HG02571 (cell line): ENCODE results near the gene ANGPTL2.
"Not testable (repeated sequence)": the region's sequence is repeated elsewhere in the genome, so short reads cannot be mapped to it uniquely, and the experiment has no call there.

Experiments
- ATAC-seq: cut with Tn5 transposase; IDR thresholded peaks from one replicate; pipeline ENCODE4 v1.9.1; 2021; ENCODE audit warnings: mild to moderate bottlenecking, moderate library complexity; ENCODE audit not compliant: unreplicated experiment

The ANGPTL2 gene

GRCh38 chr9:127122176-127123063 lies at the start of gene ANGPTL2:
Gene ANGPTL2, minus strand, starts transcription at chr9:127122635. Its CDS starts 13,904 bp downstream, at chr9:127108731.
- ATAC-seq, result no peak

- ATAC-seq, result not testable (repeated sequence)
These were observed 48.9 kb upstream of the ANGPTL2 start for GRCh38 chr9:127171348-127171747.

- ATAC-seq, result no peak
These were observed 48.2 kb upstream of the ANGPTL2 start for GRCh38 chr9:127170652-127171051.

GRCh38 chr9:127170103-127170502 lies 47.7 kb upstream of the ANGPTL2 start:
- no peak for ATAC-seq

- ATAC-seq, result no peak
These were observed 47.1 kb upstream of the ANGPTL2 start for GRCh38 chr9:127169575-127169883.

- ATAC-seq, result no peak
These were observed 46.5 kb upstream of the ANGPTL2 start for GRCh38 chr9:127168756-127169574.

GRCh38 chr9:127167560-127168326 lies 45.3 kb upstream of the ANGPTL2 start:
- no peak for ATAC-seq

GRCh38 chr9:127166651-127167524 lies 44.5 kb upstream of the ANGPTL2 start:
- peak; percentile 70 for ATAC-seq

- no peak for ATAC-seq
These were observed 43.7 kb upstream of the ANGPTL2 start for GRCh38 chr9:127166111-127166510.

GRCh38 chr9:127165116-127165515 lies 42.7 kb upstream of the ANGPTL2 start:
- ATAC-seq, result no peak

GRCh38 chr9:127163409-127163808 lies 41.0 kb upstream of the ANGPTL2 start:
- no peak for ATAC-seq

GRCh38 chr9:127162864-127163365 lies 40.5 kb upstream of the ANGPTL2 start:
- ATAC-seq, result no peak

- no peak for ATAC-seq
These were observed 39.8 kb upstream of the ANGPTL2 start for GRCh38 chr9:127162046-127162863.

GRCh38 chr9:127161081-127161624 lies 38.7 kb upstream of the ANGPTL2 start:
- ATAC-seq, result no peak

- ATAC-seq, result no peak
These were observed 37.6 kb upstream of the ANGPTL2 start for GRCh38 chr9:127159949-127160610.

GRCh38 chr9:127159325-127159801 lies 36.9 kb upstream of the ANGPTL2 start:
- no peak for ATAC-seq

GRCh38 chr9:127158786-127159324 lies 36.4 kb upstream of the ANGPTL2 start:
- ATAC-seq, result no peak
